Measurements from ENCODE around the gene MBNL2.

DNA sequence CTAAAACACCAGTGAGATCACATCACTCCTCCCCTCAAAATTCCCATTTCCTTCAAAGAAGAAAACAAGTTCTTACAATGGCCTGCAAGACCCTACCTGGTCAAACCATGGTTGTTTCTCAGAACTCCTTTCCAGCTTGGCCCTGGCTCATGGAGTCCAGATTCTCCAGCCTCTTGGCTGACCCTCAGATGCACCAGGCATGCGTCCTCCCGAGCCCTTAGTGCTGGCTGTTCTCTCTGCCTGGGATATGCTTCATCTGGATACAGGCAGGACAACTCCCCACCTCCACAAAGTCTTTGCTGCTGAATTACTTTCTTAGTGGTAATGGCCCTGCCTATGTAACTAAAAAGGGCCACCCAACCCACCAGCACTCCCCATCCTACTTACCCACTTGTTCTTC lies 94.3 kb downstream of the MBNL2 start:
- TF ChIP-seq CTCF (IDR thresholded peaks at IDR 0.05) (no peak), POLR2A (IDR thresholded peaks at IDR 0.05) (no peak)
